COLO668 (cell line): ENCODE measurements around the gene RPGRIP1.
"Not testable (repeated sequence)": the region's sequence is repeated elsewhere in the genome, so short reads cannot be mapped to it uniquely, and the experiment has no call there.

Source experiments
- DNase-seq: peaks from one replicate; lab custom pipeline; 2025; ENCODE audit not compliant: unreplicated experiment; lab: John Stamatoyannopoulos, UW

The RPGRIP1 gene

DNA sequence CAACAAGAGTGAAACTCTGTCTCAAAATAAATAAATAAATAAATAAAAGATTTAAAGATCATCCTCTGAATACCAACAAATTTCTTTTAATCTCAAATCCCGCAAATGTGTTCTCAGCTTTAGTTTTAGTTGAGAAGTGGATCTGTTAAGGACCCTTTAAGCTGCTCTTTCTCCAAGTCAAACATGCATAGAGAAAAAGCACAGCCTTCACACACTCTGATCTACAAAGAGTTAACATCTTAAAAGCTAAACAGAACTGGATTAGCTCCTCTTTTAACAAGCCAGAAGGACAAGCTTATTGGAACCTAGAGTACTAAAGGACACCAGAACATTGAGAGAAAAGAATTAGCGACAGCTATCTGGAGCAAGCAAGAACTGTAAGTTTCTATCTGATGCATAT lies at the start of gene RPGRIP1:
Gene RPGRIP1, plus strand, starts transcription at position 301 of the 400 bp plus-strand sequence. CDS start 7,894 bp downstream, outside the sequence.
- DNase-seq, result no peak

GRCh38 chr14:21231020-21231652 lies 48.7 kb upstream of the RPGRIP1 start:
- no peak for DNase-seq

GRCh38 chr14:21233457-21234076 lies 46.3 kb upstream of the RPGRIP1 start:
- no peak for DNase-seq

DNA sequence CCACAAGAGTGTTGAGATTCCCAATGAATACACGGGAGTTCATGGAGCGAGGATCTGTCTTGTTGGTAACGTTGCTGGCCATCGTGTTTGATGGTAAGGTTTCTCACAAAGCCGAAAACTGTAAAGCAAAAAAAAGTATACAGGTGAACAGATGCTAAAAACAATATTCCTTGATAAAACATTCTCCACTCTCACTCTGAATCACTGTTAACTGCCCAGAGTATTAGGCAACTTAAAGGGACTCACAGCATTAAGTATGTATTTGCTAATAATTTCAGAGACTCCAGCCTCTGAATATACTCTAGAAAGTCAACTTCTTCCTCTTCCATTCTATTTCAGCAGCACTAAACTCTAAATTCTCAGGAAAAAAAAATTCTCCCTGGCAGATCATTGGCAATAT lies 45.8 kb upstream of the RPGRIP1 start:
- no peak for DNase-seq

GRCh38 chr14:21236948-21237797 lies 42.7 kb upstream of the RPGRIP1 start:
- DNase-seq, result no peak

- DNase-seq, result no peak
Measured at GRCh38 chr14:21238823-21239518, 40.9 kb upstream of the RPGRIP1 start.

DNA sequence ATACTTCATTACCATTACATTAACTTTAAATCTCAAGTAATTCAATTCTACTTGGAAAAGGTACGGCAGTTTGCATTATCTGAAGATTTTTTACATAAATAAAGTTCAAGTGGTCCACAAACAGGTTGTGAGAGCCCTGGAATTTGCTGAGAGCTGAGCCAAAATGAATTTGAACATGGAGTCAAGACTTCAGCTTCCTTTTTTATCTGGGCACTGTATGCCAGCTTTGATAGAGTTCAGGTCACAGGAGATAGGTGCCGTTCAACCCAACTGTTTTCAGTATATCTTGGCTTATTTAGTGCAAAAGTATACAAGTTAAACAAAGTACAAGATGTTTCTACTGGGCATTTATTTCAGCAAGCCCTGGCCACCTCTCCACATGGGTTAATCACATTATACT lies 39.5 kb upstream of the RPGRIP1 start:
- DNase-seq, result no peak

- no peak for DNase-seq
Measured at GRCh38 chr14:21241218-21241819, 38.6 kb upstream of the RPGRIP1 start.

DNA sequence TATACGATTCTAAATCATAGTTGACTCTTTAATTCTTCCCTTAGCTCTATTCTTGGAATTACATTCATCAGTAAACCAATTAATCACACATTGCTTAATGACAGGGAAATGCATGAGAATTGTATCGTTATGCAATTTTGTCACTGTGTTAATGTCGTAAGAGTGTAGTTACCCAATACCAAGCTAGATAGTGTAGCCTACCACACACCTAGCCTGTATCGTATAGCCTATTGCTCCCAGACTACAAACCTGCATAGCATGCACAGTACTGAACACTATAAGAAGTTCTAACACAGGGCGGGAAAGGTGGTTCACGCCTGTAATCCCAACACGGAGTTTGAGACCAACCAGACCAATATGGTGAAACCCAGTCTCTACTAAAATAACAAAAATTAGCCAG lies 35.3 kb upstream of the RPGRIP1 start:
- no peak for DNase-seq

DNA sequence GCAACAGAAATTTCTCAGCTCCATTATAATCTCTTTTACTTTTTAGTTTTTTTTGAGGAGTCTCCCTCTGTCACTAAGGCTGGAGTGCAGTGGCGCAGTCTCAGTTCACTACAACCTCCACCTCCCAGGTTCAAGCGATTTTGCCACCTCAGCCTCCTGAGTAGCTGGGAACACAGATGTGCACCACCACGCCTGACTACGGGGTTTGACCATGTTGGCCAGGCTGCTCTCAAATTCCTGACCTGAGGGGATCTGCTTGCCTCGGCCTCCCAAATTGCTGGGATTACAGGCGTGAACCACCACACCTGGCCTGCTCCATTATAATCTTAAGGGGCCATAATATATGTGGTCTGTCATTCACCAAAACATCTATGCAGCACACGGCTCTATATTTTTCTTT lies 34.1 kb upstream of the RPGRIP1 start:
- no peak for DNase-seq

- DNase-seq, result no peak
Measured at GRCh38 chr14:21248338-21248737, 31.5 kb upstream of the RPGRIP1 start.

GRCh38 chr14:21248739-21249411 lies 31.0 kb upstream of the RPGRIP1 start:
- no peak for DNase-seq

GRCh38 chr14:21251215-21251614 lies 28.7 kb upstream of the RPGRIP1 start:
- no peak for DNase-seq

DNA sequence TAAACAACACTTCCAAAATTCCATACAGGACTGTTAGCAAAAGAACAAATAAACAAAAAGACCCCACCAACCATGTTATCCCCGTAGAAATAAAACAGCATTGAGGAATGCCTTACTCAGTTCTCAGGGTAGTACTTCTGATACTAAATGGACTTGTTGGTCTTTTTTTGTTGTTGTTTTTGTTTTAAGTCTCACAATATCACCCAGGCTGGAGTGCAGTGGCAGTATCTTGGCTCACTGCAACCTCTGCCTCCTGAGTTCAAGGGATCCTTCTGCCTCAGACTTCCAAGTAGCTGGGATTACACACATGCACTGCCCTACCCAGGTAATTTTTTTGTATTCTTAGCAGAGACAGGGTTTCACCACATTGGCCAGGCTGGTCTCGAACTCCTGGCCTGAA lies 27.7 kb upstream of the RPGRIP1 start:
- no peak for DNase-seq

- no peak for DNase-seq
Measured at GRCh38 chr14:21255385-21256101, 24.3 kb upstream of the RPGRIP1 start.

GRCh38 chr14:21256102-21256447 lies 23.8 kb upstream of the RPGRIP1 start:
- DNase-seq, result not testable (repeated sequence)

DNA sequence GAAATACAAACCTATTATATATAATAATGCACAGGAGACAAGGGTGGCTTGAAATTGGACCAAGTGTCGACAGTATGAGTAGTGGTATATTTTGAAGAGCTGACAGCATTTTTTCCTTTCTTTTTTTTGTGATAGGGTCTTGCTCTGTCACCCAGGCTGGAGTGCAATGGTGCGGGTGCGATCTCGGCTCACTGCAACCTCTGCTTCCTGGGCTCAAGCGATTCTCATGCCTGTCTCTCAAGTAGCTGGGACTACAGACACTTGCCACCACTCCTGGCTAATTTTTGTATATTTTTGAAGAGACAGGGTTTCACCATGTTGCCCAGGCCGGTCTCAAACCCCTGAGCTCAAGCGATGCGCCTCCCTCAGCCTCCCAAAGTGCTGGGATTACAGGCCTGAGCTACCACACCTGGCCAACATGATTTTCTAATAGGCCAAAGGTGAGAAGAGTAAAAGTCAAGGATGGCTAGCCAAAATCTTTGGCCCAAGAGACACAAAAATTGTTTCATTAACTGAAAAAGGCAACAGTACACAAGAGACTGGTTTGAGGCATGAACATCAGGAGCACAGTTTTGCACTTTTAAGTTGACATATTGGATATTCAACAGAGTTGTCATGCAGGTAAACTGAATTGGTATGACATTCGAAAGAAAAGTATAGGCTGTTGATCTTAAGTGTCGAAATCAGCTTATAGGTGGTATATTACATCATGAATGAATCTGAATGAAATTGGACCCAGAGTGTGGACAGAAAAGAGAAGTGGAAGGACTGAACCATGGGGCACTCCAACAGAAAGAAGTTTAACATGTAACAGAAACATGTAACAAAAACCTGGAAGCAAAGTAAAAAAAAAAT lies 23.1 kb upstream of the RPGRIP1 start:
- DNase-seq, result no peak

DNA sequence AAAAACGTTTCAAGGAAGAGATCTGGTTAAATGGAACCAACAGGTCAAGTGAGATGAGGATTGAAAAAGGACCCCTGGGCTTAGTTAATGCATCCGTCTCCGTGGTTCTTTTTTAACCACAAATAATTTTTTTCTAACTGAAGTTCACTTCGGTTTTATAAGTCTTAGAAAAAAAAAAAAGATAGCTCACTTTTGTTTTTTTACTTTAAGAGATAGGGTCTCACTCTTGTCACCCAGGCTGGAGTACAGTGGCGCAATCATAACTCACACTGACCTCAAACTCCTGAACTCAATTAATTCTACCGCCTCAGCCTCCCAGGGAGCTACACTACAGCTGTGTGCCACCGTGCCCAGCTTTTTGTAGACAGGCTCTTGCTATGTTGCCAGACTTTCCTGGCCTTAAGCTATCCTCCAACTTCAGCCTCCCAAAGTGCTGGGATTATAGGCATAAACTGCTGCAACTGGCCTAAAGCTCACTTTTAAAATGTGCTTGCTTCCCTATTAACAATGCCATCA lies 22.4 kb upstream of the RPGRIP1 start:
- no peak for DNase-seq
